HG03280 (cell line): ENCODE results near the gene ELP4.

Experiments
- ATAC-seq: cut with Tn5 transposase; IDR thresholded peaks from one replicate; pipeline ENCODE4 v1.9.1; 2021; ENCODE audit warnings: mild to moderate bottlenecking, moderate library complexity; ENCODE audit not compliant: unreplicated experiment

The ELP4 gene

GRCh38 chr11:31798057-31798553 is 288.5 kb downstream of the ELP4 start:
- ATAC-seq, result no peak

- no peak for ATAC-seq
Measured at GRCh38 chr11:31798554-31799434, 289.2 kb downstream of the ELP4 start.

- ATAC-seq, result no peak
Measured at GRCh38 chr11:31799435-31800397, 290.1 kb downstream of the ELP4 start.

DNA sequence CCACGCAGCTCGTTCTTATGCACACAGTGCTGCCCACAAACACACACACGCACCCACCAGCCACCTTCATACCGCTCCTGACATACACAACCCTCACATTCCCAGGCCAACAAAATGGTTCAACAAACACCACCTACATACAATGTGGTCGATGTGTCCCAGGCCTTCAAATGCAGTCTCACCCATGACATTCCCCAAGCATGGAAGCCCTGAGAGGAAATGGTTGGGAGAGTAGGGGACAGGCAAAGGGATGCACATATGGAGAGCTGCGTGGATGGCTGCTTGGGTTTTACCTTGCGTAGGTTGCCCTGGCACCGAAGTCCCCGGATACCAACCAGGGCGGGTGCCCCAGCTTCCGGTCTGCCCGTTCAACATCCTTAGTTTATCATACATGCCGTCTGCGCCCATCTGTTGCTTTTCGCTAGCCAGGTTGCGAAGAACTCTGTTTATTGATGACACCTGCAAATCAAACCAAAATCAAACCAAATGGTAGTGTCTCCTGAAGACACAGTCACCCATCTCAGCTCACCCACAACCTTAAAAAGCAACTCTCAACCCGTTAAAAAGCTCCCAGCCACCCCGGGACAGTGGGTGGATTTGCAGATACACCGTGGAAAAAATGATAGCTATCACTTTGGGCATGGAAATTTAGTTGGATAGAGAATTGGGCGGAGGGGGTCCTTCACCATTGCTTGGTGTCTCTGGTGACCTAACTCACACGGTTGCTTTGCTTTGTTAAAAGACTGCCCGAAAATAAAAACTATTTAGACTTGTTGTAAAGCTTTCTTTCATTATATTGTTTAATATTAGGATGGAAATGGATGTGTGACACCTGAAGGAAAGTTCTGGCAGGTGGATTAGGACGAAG is 291.1 kb downstream of the ELP4 start:
- ATAC-seq, result no peak

DNA sequence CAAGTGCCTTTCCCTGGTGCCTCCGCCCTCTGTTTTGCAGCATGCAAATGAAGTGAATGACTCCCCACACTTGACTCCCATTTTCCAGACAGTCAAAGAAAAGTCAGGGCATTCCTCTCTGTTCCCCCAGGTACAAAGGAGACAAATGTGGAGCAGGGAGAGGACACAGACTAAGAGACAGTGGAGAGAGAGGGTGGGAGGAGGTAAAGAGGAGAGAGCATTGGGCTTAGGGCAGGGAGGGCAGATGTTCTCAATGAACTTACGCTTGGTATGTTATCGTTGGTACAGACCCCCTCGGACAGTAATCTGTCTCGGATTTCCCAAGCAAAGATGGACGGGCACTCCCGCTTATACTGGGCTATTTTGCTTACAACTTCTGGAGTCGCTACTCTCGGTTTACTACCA is 291.7 kb downstream of the ELP4 start:
- ATAC-seq, result no peak

- no peak for ATAC-seq
Measured at GRCh38 chr11:31802000-31802551, 292.5 kb downstream of the ELP4 start.

GRCh38 chr11:31802609-31802989 is 293.0 kb downstream of the ELP4 start:
- ATAC-seq, result no peak

DNA sequence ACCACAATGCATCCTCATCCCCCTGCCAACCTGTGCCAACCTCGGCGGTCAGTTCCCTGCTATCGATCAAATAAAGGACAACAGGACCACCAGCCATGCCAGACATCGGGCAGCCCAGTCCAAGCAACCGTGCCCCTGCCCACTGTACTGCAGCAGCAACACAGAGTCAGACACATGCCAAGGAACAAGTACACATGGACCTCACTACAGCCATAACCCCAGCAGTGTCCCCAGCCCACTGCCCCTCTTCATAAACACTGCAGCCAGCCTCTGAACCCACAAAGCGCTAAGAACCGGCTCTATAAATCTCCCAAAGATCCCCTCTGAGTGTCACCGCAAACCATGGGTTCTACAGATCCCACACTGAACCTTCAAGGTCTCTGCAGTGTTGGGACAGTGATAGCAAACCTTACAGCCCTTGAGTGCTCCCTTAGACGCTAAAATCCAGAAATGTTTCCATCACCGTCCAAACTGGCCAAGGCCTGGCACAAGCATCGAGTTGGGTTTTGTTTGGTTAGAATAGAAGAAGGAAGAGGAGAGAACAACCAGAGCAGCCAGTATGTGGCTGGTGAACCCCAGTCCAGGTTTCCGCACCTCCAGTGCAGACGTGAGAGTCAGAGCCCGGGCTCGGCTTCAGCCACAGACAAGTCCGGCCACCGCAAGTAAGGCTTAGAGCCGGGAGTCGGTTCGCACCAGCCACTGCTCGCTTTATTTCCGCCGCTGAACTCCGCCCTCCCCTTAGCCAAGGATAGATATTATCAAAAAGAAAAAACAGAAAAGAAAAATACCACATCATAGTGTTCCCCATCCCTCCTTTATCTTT is 293.6 kb downstream of the ELP4 start:
- ATAC-seq, result no peak

- ATAC-seq, result no peak
Measured at GRCh38 chr11:31803813-31804311, 294.3 kb downstream of the ELP4 start.

DNA sequence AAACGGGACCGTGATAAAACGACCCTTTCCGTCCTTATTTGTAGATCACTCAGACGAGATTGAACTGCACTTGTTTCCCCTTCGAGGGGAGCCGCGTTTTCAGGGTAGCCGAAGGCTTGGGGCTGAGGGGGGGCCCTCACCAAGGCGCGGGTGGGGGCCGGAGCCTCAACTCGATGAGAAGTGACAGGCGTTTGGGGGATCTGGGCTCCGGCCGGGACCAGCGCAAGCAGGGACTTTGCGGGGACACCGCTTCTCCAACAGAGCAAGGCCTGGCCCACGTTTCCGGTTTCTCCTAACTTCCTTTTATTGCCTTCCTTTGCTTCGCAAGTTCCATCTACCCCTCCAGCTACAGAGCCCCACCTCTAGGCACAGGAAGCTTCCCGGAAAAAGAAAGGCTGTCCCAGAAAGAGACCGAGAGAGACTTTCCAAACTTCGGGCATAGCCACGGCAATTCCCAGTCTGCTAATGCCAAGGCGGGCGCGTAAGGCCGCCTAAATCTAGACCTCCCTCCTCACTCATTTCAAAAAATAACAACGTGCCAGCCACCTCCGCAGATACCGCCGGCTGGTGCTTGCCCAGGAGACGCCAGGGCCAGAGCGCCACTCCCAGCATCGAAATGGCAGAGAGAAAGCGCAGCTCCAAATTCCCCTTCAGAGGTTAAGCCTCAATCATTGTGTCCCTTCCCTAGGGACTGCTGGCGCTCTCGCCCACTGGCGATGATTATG is 294.9 kb downstream of the ELP4 start:
- ATAC-seq, result no peak

- no peak for ATAC-seq
Measured at GRCh38 chr11:31805037-31805628, 295.6 kb downstream of the ELP4 start.

- no peak for ATAC-seq
Measured at GRCh38 chr11:31805629-31806185, 296.1 kb downstream of the ELP4 start.

DNA sequence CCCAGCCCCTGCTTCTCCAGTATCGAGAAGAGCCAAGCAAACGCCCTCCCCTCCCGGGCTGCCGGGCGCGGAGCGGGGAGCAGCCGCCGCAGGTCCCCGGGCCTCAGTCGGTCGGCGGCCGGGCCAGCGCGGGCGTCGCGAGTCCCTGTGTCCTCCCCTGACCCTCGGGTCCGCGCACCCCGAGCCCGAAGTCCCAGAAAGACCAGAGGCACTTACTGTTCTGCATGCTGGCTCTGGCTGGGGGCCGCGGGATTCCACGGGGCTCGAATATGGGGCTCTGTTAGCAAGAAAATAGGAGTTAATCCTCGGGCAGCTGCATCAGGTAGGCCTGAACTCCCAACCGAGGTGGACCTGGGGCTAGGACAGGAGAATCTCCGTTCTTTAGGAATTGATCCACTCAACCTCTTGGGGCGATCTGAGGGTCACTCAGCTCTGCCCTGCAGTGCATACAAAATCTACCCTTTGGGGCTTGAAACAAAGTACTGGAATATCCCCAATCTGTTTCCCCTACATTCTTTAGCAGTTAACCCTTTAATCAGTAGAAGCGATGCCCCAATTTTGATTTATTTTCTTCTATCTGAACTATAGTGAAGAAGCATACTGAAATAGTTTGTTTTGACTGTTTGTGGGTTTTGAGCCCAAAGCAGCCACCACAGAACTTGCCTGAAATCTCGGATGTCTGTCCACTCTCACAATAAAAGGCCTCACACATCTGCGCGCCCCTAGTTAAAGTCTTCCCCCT is 296.8 kb downstream of the ELP4 start:
- ATAC-seq, result no peak

DNA sequence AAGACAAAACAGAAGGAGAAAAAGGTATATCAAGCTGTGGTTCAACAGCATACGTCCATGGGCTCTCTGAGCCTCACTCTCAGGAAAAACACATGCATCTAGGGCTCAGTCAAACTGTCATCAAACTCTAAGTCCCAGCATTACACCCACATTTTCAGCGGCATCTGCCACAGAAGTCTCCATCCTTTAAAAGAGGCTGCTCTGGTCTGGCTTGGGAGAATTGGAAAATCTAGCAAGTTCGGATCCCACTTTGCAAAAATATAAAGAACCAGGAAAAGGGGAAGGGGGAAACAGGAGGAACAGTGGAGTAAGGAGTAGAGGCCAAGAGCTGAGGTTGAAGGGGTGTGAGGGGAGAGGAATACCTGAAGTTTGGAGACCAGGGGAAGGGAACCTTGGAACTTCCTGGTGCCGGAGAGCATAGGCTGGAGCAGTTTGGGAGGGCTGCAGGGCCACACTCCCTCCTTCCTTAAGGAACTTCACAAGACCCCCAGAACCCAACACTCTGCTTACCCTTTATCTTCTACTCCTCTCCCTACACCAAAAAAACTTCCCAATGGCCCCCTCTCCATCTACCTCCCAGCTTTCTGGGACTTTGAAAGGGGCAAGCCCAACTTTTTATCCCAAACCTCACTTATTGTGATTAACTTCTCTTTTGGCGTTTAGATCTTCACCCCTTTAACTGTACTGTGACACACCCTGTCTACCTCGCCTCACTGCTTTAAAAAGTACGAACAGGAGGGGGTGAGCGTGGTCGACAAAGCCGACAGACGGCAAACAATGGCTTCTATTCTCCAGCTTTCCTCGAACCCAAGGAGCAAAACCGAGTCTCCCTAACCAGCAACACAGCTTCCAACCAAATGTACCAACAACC is 297.6 kb downstream of the ELP4 start:
- no peak for ATAC-seq

DNA sequence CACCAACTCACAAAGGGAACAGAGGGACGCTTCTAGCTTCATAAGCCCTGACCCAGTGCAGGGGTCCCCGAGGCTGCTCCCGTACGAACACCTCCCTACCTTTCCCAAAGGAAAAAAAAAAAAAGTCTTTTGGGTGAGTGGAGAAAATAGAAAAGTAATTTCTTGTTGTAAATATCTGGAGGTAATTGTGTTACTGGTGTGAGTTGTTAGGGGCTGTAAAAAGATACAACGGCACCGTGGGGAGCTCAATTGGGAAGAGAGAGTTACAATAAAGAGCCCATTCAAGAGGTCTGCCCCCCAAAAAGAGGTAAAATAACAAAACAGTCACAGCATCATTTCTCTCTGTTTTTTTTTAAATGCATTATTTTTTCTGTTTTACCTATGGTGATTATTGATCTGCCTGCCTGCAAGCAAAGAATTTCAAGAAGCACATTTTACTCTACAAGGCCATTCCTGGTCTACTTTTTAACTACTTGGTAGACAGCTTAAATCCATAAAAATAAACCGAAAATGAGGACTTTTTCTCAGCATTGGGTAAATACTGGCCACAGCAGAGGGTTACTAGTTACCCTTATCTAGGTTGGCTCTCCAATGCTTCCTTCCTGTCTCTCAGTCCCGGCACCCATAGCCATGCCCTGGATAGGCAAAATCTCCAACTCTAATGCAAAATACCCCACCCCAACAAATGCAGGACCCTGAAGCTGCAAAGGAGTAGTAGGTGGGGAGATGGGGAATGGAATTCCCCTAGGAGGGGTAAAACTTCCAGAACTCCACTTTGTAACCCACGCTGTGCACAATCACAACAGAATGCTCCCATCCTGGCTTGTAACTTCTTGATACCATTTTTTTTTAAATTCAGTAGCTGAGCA is 298.5 kb downstream of the ELP4 start:
- ATAC-seq, result no peak
